ENCODE data around the gene GJD2.
A peak's percentile ranks its signal among the peaks of the same experiment; 100 is the strongest.

GJD2 gene

GRCh38 chr15:34739346-34739745 lies 15.5 kb downstream of the GJD2 start:
- H3K9me3 ChIP-seq (replicated peaks; ENCODE audit: low read length) = no peaks in the 10 kb centered on the region
- peaks cover 8% of the 10 kb centered on the region for H3K4me1 ChIP-seq (ENCODE audit: control insufficient read depth, insufficient read depth, low read length)
- H3K27me3 ChIP-seq (ENCODE audit: control insufficient read depth, insufficient read depth, low read length) = peaks cover 11% of the 10 kb centered on the region
- no peak overlapping the region for H3K4me3 ChIP-seq (ENCODE audit: low read length)
- H3K4me2 ChIP-seq (ENCODE audit: low read length) = no peak overlapping the region
- H3K9ac ChIP-seq (ENCODE audit: low read depth, low read length) = no peak overlapping the region
- no peaks in the 10 kb centered on the region for H3K36me3 ChIP-seq (ENCODE audit: insufficient read depth, low read length)

GRCh38 chr15:34738002-34738401 lies 16.8 kb downstream of the GJD2 start:
- H3K4me3 ChIP-seq (ENCODE audit: low read length) = no peak overlapping the region
- no peak overlapping the region for H3K9ac ChIP-seq (ENCODE audit: low read depth, low read length)
- H3K27me3 ChIP-seq (ENCODE audit: control insufficient read depth, insufficient read depth, low read length) = peaks cover 4% of the 10 kb centered on the region
- H3K4me2 ChIP-seq (ENCODE audit: low read length) = no peak overlapping the region
- H3K4me1 ChIP-seq (ENCODE audit: control insufficient read depth, insufficient read depth, low read length) = peaks cover 8% of the 10 kb centered on the region
- no peaks in the 10 kb centered on the region for H3K9me3 ChIP-seq (replicated peaks; ENCODE audit: low read length)
- no peaks in the 10 kb centered on the region for H3K36me3 ChIP-seq (ENCODE audit: insufficient read depth, low read length)

GRCh38 chr15:34737477-34737876 lies 17.3 kb downstream of the GJD2 start:
- Histone ChIP-seq H3K36me3 (ENCODE audit: insufficient read depth, low read length) (no peaks in the 10 kb centered on the region), H3K9ac (ENCODE audit: low read depth, low read length) (no peak overlapping the region), H3K4me3 (ENCODE audit: low read length) (no peak overlapping the region), H3K4me1 (ENCODE audit: control insufficient read depth, insufficient read depth, low read length) (peaks cover 8% of the 10 kb centered on the region), H3K9me3 (replicated peaks; ENCODE audit: low read length) (no peaks in the 10 kb centered on the region), H3K27me3 (ENCODE audit: control insufficient read depth, insufficient read depth, low read length) (peaks cover 4% of the 10 kb centered on the region), H3K4me2 (ENCODE audit: low read length) (no peak overlapping the region)

GRCh38 chr15:34734303-34734702 lies 20.5 kb downstream of the GJD2 start:
- Histone ChIP-seq H3K9me3 (replicated peaks; ENCODE audit: low read length) (no peaks in the 10 kb centered on the region), H3K4me3 (ENCODE audit: low read length) (no peak overlapping the region), H3K36me3 (ENCODE audit: insufficient read depth, low read length) (no peaks in the 10 kb centered on the region), H3K4me1 (ENCODE audit: control insufficient read depth, insufficient read depth, low read length) (peaks cover 15% of the 10 kb centered on the region), H3K9ac (ENCODE audit: low read depth, low read length) (no peak overlapping the region), H3K27me3 (ENCODE audit: control insufficient read depth, insufficient read depth, low read length) (peaks cover 4% of the 10 kb centered on the region), H3K4me2 (ENCODE audit: low read length) (no peak overlapping the region)

- H3K4me2 ChIP-seq (ENCODE audit: low read length) = no peak overlapping the region
- H3K4me3 ChIP-seq (ENCODE audit: low read length) = no peak overlapping the region
- H3K4me1 ChIP-seq (ENCODE audit: control insufficient read depth, insufficient read depth, low read length) = peaks cover 22% of the 10 kb centered on the region
- H3K9me3 ChIP-seq (replicated peaks; ENCODE audit: low read length) = no peaks in the 10 kb centered on the region
- no peak overlapping the region for H3K9ac ChIP-seq (ENCODE audit: low read depth, low read length)
- H3K27me3 ChIP-seq (ENCODE audit: control insufficient read depth, insufficient read depth, low read length) = peaks cover 4% of the 10 kb centered on the region
- H3K36me3 ChIP-seq (ENCODE audit: insufficient read depth, low read length) = no peaks in the 10 kb centered on the region
These were observed 21.2 kb downstream of the GJD2 start for GRCh38 chr15:34733621-34734020.

GRCh38 chr15:34732430-34732829 lies 22.4 kb downstream of the GJD2 start:
- no peaks in the 10 kb centered on the region for H3K36me3 ChIP-seq (ENCODE audit: insufficient read depth, low read length)
- no peak overlapping the region for H3K4me3 ChIP-seq (ENCODE audit: low read length)
- H3K27me3 ChIP-seq (ENCODE audit: control insufficient read depth, insufficient read depth, low read length) = peaks cover 4% of the 10 kb centered on the region
- H3K4me2 ChIP-seq (ENCODE audit: low read length) = no peak overlapping the region
- no peaks in the 10 kb centered on the region for H3K9me3 ChIP-seq (replicated peaks; ENCODE audit: low read length)
- peaks cover 25% of the 10 kb centered on the region for H3K4me1 ChIP-seq (ENCODE audit: control insufficient read depth, insufficient read depth, low read length)
- no peak overlapping the region for H3K9ac ChIP-seq (ENCODE audit: low read depth, low read length)

GRCh38 chr15:34730701-34731100 lies 24.1 kb downstream of the GJD2 start:
- no peaks in the 10 kb centered on the region for H3K9me3 ChIP-seq (replicated peaks; ENCODE audit: low read length)
- no peaks in the 10 kb centered on the region for H3K36me3 ChIP-seq (ENCODE audit: insufficient read depth, low read length)
- H3K9ac ChIP-seq (ENCODE audit: low read depth, low read length) = no peak overlapping the region
- H3K4me3 ChIP-seq (ENCODE audit: low read length) = no peak overlapping the region
- H3K27me3 ChIP-seq (ENCODE audit: control insufficient read depth, insufficient read depth, low read length) = peaks cover under 1% of the 10 kb centered on the region
- H3K4me2 ChIP-seq (ENCODE audit: low read length) = no peak overlapping the region
- peaks cover 40% of the 10 kb centered on the region for H3K4me1 ChIP-seq (ENCODE audit: control insufficient read depth, insufficient read depth, low read length)

- no peaks in the 10 kb centered on the region for H3K36me3 ChIP-seq (ENCODE audit: insufficient read depth, low read length)
- H3K4me2 ChIP-seq (ENCODE audit: low read length) = no peak overlapping the region
- H3K4me1 ChIP-seq (ENCODE audit: control insufficient read depth, insufficient read depth, low read length) = peaks cover 46% of the 10 kb centered on the region
- H3K27me3 ChIP-seq (ENCODE audit: control insufficient read depth, insufficient read depth, low read length) = no peaks in the 10 kb centered on the region
- no peaks in the 10 kb centered on the region for H3K9me3 ChIP-seq (replicated peaks; ENCODE audit: low read length)
- no peak overlapping the region for H3K4me3 ChIP-seq (ENCODE audit: low read length)
- peak overlapping the region; percentile 9 for H3K9ac ChIP-seq (ENCODE audit: low read depth, low read length)
These were observed 24.9 kb downstream of the GJD2 start for GRCh38 chr15:34729886-34730285.

GRCh38 chr15:34729056-34729455 lies 25.7 kb downstream of the GJD2 start:
- no peaks in the 10 kb centered on the region for H3K9me3 ChIP-seq (replicated peaks; ENCODE audit: low read length)
- no peak overlapping the region for H3K4me2 ChIP-seq (ENCODE audit: low read length)
- no peaks in the 10 kb centered on the region for H3K36me3 ChIP-seq (ENCODE audit: insufficient read depth, low read length)
- H3K4me1 ChIP-seq (ENCODE audit: control insufficient read depth, insufficient read depth, low read length) = peaks cover 54% of the 10 kb centered on the region
- H3K9ac ChIP-seq (ENCODE audit: low read depth, low read length) = peak overlapping the region; percentile 48
- no peaks in the 10 kb centered on the region for H3K27me3 ChIP-seq (ENCODE audit: control insufficient read depth, insufficient read depth, low read length)
- H3K4me3 ChIP-seq (ENCODE audit: low read length) = no peak overlapping the region

GRCh38 chr15:34726406-34727100 lies 28.2 kb downstream of the GJD2 start:
- Histone ChIP-seq H3K4me1 (ENCODE audit: control insufficient read depth, insufficient read depth, low read length) (peaks cover 77% of the 10 kb centered on the region), H3K9me3 (replicated peaks; ENCODE audit: low read length) (no peaks in the 10 kb centered on the region), H3K4me3 (ENCODE audit: low read length) (no peak overlapping the region), H3K9ac (ENCODE audit: low read depth, low read length) (peak overlapping the region; percentile 83), H3K4me2 (ENCODE audit: low read length) (peak overlapping the region; percentile 26), H3K27me3 (ENCODE audit: control insufficient read depth, insufficient read depth, low read length) (no peaks in the 10 kb centered on the region), H3K36me3 (ENCODE audit: insufficient read depth, low read length) (no peaks in the 10 kb centered on the region)

- Histone ChIP-seq H3K4me1 (ENCODE audit: control insufficient read depth, insufficient read depth, low read length) (peaks cover 81% of the 10 kb centered on the region), H3K9ac (ENCODE audit: low read depth, low read length) (peak overlapping the region; percentile 83), H3K27me3 (ENCODE audit: control insufficient read depth, insufficient read depth, low read length) (no peaks in the 10 kb centered on the region), H3K9me3 (replicated peaks; ENCODE audit: low read length) (no peaks in the 10 kb centered on the region), H3K4me2 (ENCODE audit: low read length) (peak overlapping the region; percentile 26), H3K4me3 (ENCODE audit: low read length) (no peak overlapping the region), H3K36me3 (ENCODE audit: insufficient read depth, low read length) (no peaks in the 10 kb centered on the region)
These were observed 29.2 kb downstream of the GJD2 start for GRCh38 chr15:34725556-34725955.

GRCh38 chr15:34724481-34724880 lies 30.3 kb downstream of the GJD2 start:
- H3K9me3 ChIP-seq (replicated peaks; ENCODE audit: low read length) = no peaks in the 10 kb centered on the region
- no peaks in the 10 kb centered on the region for H3K27me3 ChIP-seq (ENCODE audit: control insufficient read depth, insufficient read depth, low read length)
- peak overlapping the region; percentile 68 for H3K9ac ChIP-seq (ENCODE audit: low read depth, low read length)
- H3K4me1 ChIP-seq (ENCODE audit: control insufficient read depth, insufficient read depth, low read length) = peaks cover 85% of the 10 kb centered on the region
- H3K4me3 ChIP-seq (ENCODE audit: low read length) = no peak overlapping the region
- no peaks in the 10 kb centered on the region for H3K36me3 ChIP-seq (ENCODE audit: insufficient read depth, low read length)
- no peak overlapping the region for H3K4me2 ChIP-seq (ENCODE audit: low read length)

All from skeletal muscle satellite cell (primary cell).